ENCODE measurements around the gene CCDC187. TPM values are rescaled to one million over a fixed set of nuclear protein-coding genes. Genes with fewer than 3 reads are reported as not detected.
A peak's percentile ranks its signal among the peaks of the same experiment; 100 is the strongest.

The CCDC187 gene
- total and polyA plus RNA-seq, 3 donors from 2014 or later: 13.8 to 61.5 (median 33.4) TPM

DNA sequence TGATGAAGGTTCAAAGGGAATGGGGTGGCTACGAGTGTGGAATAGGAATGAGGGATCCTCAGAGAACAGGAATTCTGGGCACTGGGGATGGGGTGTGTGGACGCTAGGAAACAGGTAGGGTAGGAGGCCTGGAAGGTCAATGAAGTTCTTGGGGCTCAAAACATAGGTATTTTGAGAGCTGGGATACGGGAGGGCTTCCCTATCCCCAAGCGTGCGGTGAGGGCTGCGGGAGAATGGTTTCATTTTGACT is 59.0 kb downstream of the CCDC187 start:
- no peaks in the 10 kb centered on the region for H3K9me3 ChIP-seq
- 3 to 4% methylated on average over 6 of the region's 6 CpGs for WGBS, 2 donors
- peak overlapping the region in 1 of 2 donors; percentile 50 for H3K27ac ChIP-seq
- peaks cover 5% of the 10 kb centered on the region for H3K4me1 ChIP-seq
- intact Hi-C loops (cut with DNase I; ENCODE audit: low total_unique reads): no loop called here
- no peaks in the 10 kb centered on the region for H3K27me3 ChIP-seq
- no peak for DNase-seq
- H3K4me3 ChIP-seq: peak overlapping the region; percentile 67 to 71
- TF ChIP-seq, protein P1, sequence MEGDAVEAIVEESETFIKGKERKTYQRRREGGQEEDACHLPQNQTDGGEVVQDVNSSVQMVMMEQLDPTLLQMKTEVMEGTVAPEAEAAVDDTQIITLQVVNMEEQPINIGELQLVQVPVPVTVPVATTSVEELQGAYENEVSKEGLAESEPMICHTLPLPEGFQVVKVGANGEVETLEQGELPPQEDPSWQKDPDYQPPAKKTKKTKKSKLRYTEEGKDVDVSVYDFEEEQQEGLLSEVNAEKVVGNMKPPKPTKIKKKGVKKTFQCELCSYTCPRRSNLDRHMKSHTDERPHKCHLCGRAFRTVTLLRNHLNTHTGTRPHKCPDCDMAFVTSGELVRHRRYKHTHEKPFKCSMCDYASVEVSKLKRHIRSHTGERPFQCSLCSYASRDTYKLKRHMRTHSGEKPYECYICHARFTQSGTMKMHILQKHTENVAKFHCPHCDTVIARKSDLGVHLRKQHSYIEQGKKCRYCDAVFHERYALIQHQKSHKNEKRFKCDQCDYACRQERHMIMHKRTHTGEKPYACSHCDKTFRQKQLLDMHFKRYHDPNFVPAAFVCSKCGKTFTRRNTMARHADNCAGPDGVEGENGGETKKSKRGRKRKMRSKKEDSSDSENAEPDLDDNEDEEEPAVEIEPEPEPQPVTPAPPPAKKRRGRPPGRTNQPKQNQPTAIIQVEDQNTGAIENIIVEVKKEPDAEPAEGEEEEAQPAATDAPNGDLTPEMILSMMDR (IDR thresholded peaks at IDR 0.05): no peak
- TF ChIP-seq POLR2A (IDR thresholded peaks at IDR 0.05): no peak
- H3K36me3 ChIP-seq (ENCODE audit: low read depth, missing control alignments): no peaks in the 10 kb centered on the region

DNA sequence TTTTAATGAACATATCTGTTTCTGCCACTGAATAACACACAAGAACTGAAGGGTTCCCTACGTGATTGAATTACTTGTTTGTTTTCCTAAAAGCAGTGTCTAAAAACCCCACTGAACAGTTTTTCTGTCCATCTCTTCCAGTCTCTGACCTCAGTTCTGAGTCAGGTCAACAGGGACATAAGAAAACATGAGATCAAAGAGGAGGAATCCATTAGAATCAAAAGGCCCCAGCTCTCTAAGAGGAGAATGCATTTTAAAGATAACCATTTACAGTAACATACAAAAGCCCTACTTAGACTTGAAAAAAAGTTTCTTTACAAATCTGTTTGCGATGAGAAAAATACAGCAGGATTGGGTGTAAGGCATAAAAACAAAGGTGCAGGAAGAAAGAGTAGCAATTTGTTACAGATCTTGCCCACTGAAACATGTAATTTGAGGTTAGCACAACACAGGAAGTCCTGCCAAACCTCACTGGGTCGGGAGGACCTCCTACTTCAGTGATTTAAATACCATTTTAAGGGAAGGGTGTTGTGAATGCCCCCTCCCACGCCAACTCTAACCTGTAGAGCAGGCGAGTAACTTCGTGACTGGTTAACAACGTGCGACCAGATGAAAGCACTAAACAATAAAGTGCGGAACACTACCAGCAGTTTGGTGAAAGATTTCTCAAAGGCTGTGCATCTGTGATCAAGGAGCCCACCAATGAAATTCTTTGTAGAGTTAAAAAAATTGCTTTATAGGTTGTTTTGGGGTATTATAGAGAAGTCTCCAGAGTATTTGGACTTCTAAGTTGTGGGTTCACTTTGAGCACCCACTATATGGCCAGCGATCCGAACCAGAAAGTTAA is 59.5 kb downstream of the CCDC187 start:
- no peak for DNase-seq
- Histone ChIP-seq H3K4me3 (peak overlapping the region in 1 of 2 donors; percentile 67), H3K9me3 (no peaks in the 10 kb centered on the region), H3K4me1 (peaks cover 5% of the 10 kb centered on the region), H3K27me3 (no peaks in the 10 kb centered on the region), H3K27ac (no peak overlapping the region), H3K36me3 (ENCODE audit: low read depth, missing control alignments) (no peaks in the 10 kb centered on the region)
- intact Hi-C loops (cut with DNase I; ENCODE audit: low total_unique reads): no loop called here
- WGBS, 2 donors: 29 to 32% methylated on average over 11 of the region's 11 CpGs
- TF ChIP-seq POLR2A (IDR thresholded peaks at IDR 0.05): no peak
- TF ChIP-seq, protein P1 (IDR thresholded peaks at IDR 0.05): no peak

DNA sequence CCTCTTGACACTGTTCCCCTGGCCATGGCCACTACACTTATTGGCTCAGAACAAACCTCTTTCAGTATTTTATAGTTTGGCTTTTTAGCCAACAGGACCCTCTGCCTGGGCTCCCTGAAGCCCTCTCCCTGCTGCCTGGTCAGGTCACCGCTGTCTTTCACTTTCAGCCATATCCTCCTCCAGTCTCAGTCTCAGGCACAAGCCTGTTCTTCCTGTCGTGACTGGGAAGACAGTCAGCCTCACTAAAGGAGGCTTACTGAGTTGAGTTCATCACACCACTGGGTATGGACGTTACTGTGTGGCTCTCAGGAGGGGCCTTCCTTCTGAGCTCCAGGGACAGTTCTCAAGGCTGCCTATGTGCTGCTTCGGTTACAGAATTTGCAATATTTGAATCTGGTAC is 60.3 kb downstream of the CCDC187 start:
- no peaks in the 10 kb centered on the region for H3K9me3 ChIP-seq
- H3K4me3 ChIP-seq: no peak overlapping the region
- WGBS, 2 donors: 63 to 64% methylated on average over 4 of the region's 4 CpGs
- H3K27me3 ChIP-seq: no peaks in the 10 kb centered on the region
- TF ChIP-seq, protein P1 (IDR thresholded peaks at IDR 0.05): no peak
- no peak for TF ChIP-seq POLR2A (IDR thresholded peaks at IDR 0.05)
- H3K27ac ChIP-seq: no peak overlapping the region
- no peak for DNase-seq
- H3K36me3 ChIP-seq (ENCODE audit: low read depth, missing control alignments): no peaks in the 10 kb centered on the region
- H3K4me1 ChIP-seq: peaks cover 5% of the 10 kb centered on the region
- intact Hi-C loops (cut with DNase I; ENCODE audit: low total_unique reads): no loop called here

DNA sequence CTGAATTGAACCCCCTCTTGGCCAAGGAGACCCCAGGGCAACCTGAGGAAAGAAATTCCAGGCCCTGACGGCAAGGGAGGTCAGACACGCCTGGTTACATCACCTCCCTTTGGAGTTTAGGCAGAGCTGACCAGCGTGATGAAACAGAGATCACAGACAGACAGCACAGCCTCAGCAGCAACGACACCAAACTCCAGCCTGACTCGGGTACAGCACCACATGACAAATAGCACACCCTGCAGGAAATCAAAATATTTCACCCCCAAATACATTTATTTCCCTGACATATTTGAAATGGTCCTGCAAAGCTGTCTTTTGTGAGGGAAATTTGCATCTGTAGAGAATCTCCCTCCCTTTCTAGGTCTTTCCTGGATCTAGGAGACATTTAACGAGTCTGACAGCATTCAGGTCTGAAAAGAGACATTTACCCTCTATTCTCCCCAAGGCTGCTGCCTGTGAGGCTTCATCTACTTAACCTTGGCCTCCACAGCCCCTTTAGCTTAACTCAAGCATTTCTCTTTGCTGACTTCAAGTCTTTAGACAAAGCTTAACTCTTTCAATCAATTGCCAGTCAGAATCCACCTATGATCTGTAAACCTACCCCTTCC is 60.9 kb downstream of the CCDC187 start:
- 83 to 89% methylated on average over 6 of the region's 6 CpGs for WGBS, 2 donors
- Histone ChIP-seq H3K4me3 (no peak overlapping the region), H3K27me3 (no peaks in the 10 kb centered on the region), H3K27ac (no peak overlapping the region), H3K9me3 (no peaks in the 10 kb centered on the region), H3K4me1 (peaks cover 5% of the 10 kb centered on the region), H3K36me3 (ENCODE audit: low read depth, missing control alignments) (no peaks in the 10 kb centered on the region)
- intact Hi-C loops (cut with DNase I; ENCODE audit: low total_unique reads): no loop called here
- TF ChIP-seq, protein P1 (IDR thresholded peaks at IDR 0.05): no peak
- TF ChIP-seq POLR2A (IDR thresholded peaks at IDR 0.05): no peak
- no peak for DNase-seq
